HAP-1 (cell line): ENCODE measurements around the gene GULP1.
"Not testable (repeated sequence)": the region's sequence is repeated elsewhere in the genome, so short reads cannot be mapped to it uniquely, and the experiment has no call there.

Source experiments
- DNase-seq, 2 experiments: peaks; one replicate each; pipeline ENCODE4 v3.0.0-alpha.2; 2016 to 2020; ENCODE audit warnings: low spot score in 2 of 2
- H3K27me3 ChIP-seq: fragments of 250-450 bp; sonication (Bioruptor Pico); 2 replicates; pipeline ENCODE4 v1.5.1; 2020; ENCODE audit warnings: low read depth, mild to moderate bottlenecking, moderate library complexity
- H3K36me3 ChIP-seq: fragments of 250-450 bp; sonication (Bioruptor Pico); replicated peaks from 2 replicates; pipeline ENCODE4 v1.5.1; 2020; ENCODE audit warnings: mild to moderate bottlenecking
- H3K4me1 ChIP-seq: fragments of 250-450 bp; sonication (Bioruptor Pico); 2 replicates; pipeline ENCODE4 v1.5.1; 2020; ENCODE audit warnings: mild to moderate bottlenecking
- H3K4me3 ChIP-seq: fragments of 250-450 bp; sonication (Bioruptor Pico); 2 replicates; pipeline ENCODE4 v1.5.1; 2020; ENCODE audit warnings: mild to moderate bottlenecking, moderate library complexity
- H3K9me3 ChIP-seq: fragments of 250-450 bp; sonication (Bioruptor Pico); 2 replicates; pipeline ENCODE4 v1.5.1; 2020; ENCODE audit warnings: mild to moderate bottlenecking, moderate library complexity
- in situ Hi-C: fragments of 300-500 bp; cut with MboI; formaldehyde crosslinking; loops from 3 replicates; pipeline ENCODE4 v1.14.3; 2020; ENCODE audit warnings: low sequenced_read_pairs, inconsistent platforms, mixed read lengths

Gene GULP1

DNA sequence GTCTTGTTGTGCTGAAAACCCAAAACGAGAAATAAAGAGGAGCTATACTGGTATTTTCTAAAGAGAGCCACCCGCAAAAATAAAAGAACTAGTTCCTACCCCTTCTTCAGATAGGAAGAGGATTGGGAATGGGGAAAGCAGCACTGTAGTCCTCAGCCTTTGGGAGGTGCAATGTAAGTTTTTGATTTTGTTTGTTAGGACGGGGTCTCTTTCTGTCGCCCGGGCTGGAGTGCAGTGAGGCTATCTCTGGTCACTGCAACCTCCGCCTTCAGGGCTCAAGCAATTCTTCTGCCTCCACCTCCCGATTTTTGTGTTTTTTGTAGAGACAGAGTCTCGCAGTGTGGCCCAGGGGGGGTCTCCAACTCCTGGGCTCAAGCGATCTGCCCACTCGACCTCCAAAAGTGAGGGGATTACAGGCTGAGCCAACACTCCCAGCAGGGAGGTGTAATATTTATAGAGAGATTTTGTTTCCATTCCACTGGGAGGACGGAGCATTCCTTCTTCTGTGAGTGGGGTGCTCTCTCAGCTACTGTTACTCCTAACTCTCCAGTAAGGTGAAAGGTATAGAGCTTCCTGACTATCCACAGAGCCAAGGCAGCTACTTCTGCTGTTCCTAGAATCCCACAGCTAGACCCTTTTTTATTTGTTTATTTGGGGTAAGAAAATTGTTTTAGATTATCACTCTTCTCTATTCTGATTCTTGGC, 13.1 kb upstream of the GULP1 start:
- in situ Hi-C loops: no loop called here
- Histone ChIP-seq H3K36me3 (no peaks in the 10 kb centered on the region), H3K4me1 (peaks cover 29% of the 10 kb centered on the region), H3K4me3 (no peak overlapping the region), H3K9me3 (no peaks in the 10 kb centered on the region), H3K27me3 (no peaks in the 10 kb centered on the region)
- DNase-seq: no peak

DNA sequence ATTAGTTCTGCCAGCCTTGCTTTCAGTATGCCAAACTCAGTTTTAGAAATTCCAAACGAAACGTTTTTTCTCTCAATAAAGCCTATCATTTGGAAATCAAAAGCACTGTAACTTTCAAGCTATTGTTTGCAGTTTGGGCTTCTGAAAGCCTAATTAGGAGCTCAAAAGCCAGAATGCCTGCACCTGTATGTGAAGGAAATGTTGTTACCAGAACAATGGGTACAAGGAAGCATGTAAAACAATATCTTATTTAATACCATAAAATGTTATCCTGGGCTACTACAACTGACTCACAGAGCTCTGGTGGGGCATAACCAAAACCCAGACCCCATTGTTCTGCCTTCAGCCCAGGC, 12.6 kb upstream of the GULP1 start:
- H3K27me3 ChIP-seq: no peaks in the 10 kb centered on the region
- H3K36me3 ChIP-seq: no peaks in the 10 kb centered on the region
- in situ Hi-C loops: no loop called here
- no peak for DNase-seq
- H3K4me3 ChIP-seq: no peak overlapping the region
- peaks cover 29% of the 10 kb centered on the region for H3K4me1 ChIP-seq
- H3K9me3 ChIP-seq: no peaks in the 10 kb centered on the region

DNA sequence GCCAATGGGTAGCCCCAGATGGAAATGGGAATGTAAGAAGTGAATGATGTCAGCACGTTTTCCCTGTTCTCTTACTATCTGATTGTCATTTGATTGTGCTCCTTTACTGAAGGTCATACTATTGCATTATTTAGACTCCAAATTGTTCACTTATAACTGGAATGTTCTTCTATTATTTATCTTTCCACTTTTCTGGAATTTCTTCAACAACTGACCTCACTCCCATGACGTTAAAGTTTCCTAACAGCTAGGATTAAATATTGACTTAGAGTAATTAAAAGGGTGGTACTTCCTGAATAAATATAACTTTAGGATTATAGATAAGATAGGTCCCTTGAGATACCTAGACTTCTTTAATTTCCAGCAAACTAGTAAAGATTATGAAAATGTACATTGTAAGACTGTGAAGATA, 10.9 kb upstream of the GULP1 start:
- H3K27me3 ChIP-seq: no peaks in the 10 kb centered on the region
- DNase-seq: no peak
- H3K4me1 ChIP-seq: peaks cover 18% of the 10 kb centered on the region
- H3K4me3 ChIP-seq: no peak overlapping the region
- in situ Hi-C loops: no loop called here
- H3K36me3 ChIP-seq: no peaks in the 10 kb centered on the region
- no peaks in the 10 kb centered on the region for H3K9me3 ChIP-seq

DNA sequence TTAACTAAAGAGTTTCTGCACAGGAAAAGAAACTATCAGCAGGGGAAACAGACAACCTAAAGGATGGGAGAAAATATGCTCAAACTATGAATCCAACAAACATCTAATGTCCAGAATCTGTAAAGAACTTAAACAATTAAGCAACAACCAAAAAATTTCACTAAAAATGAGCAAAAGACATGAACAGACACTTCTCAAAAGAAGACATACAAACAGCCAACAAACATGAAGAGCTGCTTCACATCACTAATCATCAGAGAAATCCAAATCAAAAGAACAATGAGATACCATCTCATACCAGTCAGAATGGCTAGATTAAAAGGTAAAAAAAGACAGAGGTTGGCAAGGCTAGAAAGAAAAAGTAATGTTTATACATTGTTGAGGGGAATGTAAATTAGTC, 8.8 kb upstream of the GULP1 start:
- no peaks in the 10 kb centered on the region for H3K9me3 ChIP-seq
- peaks cover 9% of the 10 kb centered on the region for H3K4me1 ChIP-seq
- no peak for DNase-seq
- no peak overlapping the region for H3K4me3 ChIP-seq
- H3K27me3 ChIP-seq: no peaks in the 10 kb centered on the region
- H3K36me3 ChIP-seq: no peaks in the 10 kb centered on the region
- in situ Hi-C loops: no loop called here

DNA sequence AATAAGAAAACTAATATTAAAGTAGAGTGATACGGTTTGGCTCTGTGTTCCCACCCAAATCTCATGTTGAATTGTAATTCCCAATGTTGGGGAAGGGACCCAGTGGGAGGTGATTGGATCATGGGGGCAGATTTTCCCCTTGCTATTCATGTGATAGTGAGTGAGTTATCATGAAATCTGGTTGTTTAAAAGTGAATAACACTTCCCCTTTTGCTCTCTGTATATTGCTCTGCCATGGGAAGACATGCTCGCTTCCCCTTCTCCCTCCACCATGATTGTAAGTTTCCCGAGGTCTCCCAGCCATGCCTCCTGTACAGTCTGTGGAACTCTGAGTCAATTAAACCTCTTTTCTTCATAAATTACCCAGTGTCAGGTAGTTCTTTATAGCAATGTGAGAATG, 7.4 kb upstream of the GULP1 start:
- not testable (repeated sequence) for H3K9me3 ChIP-seq

DNA sequence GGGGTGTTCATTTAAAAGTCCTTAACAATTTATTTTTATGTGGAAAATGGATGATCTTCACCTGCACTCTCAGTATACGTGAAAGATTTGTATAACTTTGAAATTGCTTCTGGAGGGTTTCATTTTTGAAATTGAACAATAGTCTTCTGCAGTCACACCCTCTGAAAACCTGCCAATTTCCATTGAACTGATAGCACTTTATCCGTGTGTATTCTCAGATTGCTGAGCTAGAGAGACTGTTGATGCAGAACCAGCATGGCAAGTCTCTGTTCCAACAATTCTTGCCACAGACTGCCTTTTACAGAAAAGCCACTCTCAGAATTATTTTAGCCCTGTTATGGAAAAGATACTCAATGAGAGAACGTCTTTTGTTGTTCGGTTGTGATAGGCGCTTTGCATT, 6.6 kb upstream of the GULP1 start:
- DNase-seq: no peak
- H3K4me3 ChIP-seq: no peak overlapping the region
- no peaks in the 10 kb centered on the region for H3K27me3 ChIP-seq
- in situ Hi-C loops: no loop called here
- H3K4me1 ChIP-seq: peaks cover 4% of the 10 kb centered on the region
- H3K9me3 ChIP-seq: no peaks in the 10 kb centered on the region
- H3K36me3 ChIP-seq: no peaks in the 10 kb centered on the region

More for the DNA sequence above, 7.4 kb upstream of the GULP1 start:
- H3K27me3 ChIP-seq, DNase-seq, H3K4me1 ChIP-seq, H3K36me3 ChIP-seq, in situ Hi-C loops, H3K4me3 ChIP-seq: not testable (repeated sequence)

DNA sequence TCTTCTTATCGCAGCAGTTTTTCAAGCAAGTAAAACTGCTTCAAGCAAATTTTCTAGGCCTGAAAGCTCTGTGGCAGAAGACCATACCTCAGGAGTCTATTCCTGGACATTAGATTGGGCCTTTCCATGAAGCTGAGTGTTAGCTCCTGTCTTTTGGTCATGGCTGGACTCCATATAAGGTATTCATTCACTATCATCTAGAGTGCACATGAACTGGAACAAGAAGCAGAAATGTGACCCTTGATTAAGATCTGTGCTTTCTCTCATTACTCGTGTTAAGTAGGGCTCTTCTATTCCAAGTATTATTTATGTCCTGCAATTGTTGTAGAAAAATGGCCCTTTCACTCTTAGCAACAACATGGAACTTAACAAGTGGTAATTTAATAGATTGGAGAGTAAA, 5.9 kb upstream of the GULP1 start:
- Histone ChIP-seq H3K9me3 (no peaks in the 10 kb centered on the region), H3K36me3 (no peaks in the 10 kb centered on the region; the same call in 1 of the 2 replicates), H3K27me3 (no peaks in the 10 kb centered on the region), H3K4me3 (no peak overlapping the region), H3K4me1 (peaks cover 10% of the 10 kb centered on the region)
- DNase-seq: no peak
- in situ Hi-C loops: no loop called here

DNA sequence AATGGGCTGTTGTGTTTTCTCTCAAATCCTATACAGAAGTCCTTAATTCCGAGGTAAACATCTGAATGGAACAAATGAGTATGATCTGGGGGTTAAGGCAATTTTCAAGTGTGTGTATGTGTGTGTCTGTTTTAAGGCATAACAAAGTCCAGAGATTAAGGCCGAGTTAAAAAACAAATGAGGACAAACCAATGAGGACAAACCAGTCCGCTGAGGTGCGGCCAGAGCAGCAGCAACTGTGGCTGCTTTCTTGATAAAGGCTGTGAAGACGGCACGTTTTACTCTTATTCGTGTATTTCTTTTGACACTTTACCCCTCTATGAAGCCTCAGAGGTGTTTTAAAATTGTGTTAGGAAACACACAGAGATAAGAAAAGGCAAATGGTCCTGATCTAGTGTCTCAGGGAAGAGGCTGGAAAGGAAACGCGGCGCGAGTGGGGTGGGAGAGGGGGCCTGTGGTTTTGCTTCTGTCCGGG, 495 bp upstream of the GULP1 start:
- Histone ChIP-seq H3K27me3 (no peaks in the 10 kb centered on the region), H3K9me3 (no peaks in the 10 kb centered on the region), H3K4me1 (peaks cover 15% of the 10 kb centered on the region), H3K4me3 (peak overlapping the region; percentile 75), H3K36me3 (no peaks in the 10 kb centered on the region; the same call in 1 of the 2 replicates)
- peak; percentile 42 to 63 for DNase-seq
- in situ Hi-C loops: no loop called here

DNA sequence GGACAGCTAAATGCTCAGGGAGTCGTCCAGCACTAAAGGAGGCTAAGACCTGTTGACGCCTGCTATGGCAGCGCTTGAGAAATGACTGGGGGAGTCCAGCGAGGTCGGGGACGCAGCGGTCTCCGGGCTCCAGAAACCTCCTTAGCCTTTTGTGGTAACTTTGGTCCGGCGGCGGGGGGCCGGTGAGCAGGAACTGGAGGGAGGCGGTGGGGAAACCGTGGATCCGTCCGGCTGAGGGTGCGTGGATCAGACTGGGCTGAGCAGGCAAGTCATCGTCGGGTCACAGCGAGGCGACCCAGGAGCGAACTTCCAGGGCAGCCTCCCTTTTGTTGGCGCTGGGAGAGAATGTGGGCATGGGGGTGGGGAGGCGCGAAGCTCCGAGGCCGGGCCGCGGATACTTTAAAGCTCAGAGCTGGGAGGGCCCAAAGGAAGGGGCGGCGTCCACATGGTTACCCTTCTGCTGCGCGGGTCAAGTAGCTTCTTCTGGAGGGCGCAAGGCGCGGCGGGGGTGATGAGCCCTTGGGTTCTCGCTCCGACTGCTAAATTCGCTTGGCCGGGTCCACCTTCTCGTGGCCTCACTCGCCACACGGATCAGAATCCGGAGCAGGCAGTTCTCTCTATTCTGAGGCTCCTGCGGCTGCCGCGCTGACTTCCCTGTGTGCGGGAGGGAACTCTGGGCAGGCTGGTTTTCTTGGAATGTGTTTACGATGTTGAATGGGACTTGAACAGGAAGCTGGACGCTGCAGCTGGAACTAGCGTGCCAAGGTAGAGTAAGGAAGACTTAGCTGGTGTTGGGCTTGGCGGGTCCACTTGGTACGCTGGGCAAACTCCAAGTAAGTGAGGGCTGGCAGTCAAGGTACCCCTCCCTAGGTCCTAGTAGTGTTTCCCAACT, 920 bp downstream of the GULP1 start:
- Histone ChIP-seq H3K27me3 (no peaks in the 10 kb centered on the region), H3K4me3 (peak overlapping the region; percentile 75), H3K9me3 (no peaks in the 10 kb centered on the region), H3K36me3 (no peaks in the 10 kb centered on the region; the same call in 1 of the 2 replicates), H3K4me1 (peaks cover 20% of the 10 kb centered on the region)
- in situ Hi-C loops: no loop called here
- DNase-seq: peak; percentile 87 to 92

DNA sequence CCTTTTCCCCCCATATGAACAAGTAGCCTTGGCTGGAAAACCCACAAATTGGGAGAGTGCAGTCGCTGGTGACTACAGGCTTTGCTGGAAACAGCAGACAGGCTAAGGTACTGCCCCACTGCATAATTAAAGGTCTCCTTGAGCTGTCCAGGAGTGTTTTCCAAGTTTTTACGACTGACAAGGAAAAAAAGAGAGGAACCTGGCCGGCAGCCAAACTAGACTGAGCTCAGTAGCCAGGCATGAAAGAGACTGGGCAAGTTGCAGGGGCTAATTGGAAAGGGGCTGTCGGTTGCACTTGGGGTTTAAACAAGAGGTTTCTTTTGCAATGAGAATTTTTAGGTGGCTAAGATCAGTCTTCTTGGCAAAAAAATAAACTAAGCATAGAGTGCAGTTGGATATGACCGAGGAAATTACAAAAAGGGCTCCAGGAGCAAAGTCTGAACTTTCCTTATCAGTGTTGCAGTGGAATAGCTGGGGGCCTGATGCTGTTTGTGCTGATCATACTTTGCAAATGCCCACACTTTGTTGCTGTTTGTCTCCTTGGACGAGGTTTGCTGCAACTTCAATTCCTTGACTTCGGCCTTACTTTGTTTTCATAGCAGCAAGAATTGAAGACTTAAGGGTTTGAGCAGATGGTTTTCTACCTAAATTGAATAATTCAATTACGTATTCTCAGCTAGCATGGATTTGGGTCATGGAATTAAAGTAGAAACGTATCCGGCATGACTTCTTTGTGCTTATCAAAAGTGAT, 2.1 kb downstream of the GULP1 start:
- DNase-seq: peak; percentile 91 to 94
- Histone ChIP-seq H3K27me3 (no peaks in the 10 kb centered on the region), H3K4me1 (peaks cover 20% of the 10 kb centered on the region), H3K36me3 (no peaks in the 10 kb centered on the region; the same call in 1 of the 2 replicates), H3K9me3 (no peaks in the 10 kb centered on the region), H3K4me3 (peak overlapping the region; percentile 75)
- in situ Hi-C loops: no loop called here

DNA sequence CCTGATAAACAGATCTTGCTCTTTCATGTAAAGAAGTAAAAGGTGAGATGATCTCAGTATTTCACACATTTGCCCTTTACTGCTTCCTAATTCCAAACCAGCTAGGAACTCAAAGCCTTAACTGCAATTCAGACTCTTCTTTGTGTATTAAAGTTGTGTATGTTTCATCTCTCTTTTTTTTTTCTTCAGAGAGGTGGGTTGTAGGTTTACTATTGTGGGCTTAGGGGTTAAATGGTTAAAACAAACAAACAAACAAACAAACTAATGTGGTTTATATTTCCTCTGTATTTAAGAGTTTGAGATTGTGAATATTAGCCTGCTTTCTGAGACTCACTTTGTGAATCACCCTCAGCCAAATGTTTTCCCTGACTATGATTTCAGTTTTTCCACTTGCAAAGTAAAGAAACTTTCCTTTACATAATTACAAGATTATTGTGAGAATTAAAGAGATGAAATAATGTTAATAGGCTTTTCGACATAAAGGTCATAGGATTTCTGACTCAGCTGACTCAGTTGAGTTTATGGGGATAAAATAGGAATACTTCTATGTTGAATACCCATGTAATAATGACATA, 2.8 kb downstream of the GULP1 start:
- Histone ChIP-seq H3K9me3 (no peaks in the 10 kb centered on the region), H3K27me3 (no peaks in the 10 kb centered on the region), H3K4me3 (peak overlapping the region; percentile 75), H3K36me3 (no peaks in the 10 kb centered on the region; the same call in 1 of the 2 replicates), H3K4me1 (peaks cover 20% of the 10 kb centered on the region)
- no peak for DNase-seq
- in situ Hi-C loops: no loop called here

DNA sequence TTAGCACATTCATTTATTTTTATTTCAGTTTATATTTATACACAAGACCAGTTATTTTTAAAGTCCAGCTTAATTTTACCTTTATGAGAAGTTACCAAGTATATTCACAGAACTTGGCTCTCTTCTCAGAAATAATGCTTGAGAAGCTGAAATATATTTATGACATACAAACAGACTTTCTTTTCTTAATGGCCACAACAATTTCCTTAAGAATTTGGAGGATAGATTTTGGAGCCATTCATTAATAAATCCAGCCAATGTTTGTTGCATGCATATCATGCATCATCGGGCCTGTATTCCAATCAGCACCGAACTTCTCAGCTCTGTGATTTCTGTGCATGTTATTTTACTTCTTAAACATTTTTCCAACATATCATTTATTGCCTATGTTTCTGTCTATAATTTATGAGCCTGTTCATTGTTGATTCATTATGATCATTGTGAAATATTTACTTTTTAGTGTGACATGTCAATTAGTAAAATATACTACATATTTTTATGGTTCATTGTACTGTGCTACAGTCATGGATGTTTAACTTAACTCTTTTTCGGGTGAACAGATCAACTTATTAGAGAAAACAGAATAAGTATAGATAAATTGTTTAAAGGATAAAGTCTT, 3.5 kb downstream of the GULP1 start:
- Histone ChIP-seq H3K4me3 (peak overlapping the region; percentile 75), H3K36me3 (no peaks in the 10 kb centered on the region; the same call in 1 of the 2 replicates), H3K9me3 (no peaks in the 10 kb centered on the region), H3K4me1 (peaks cover 20% of the 10 kb centered on the region), H3K27me3 (no peaks in the 10 kb centered on the region)
- in situ Hi-C loops: no loop called here
- no peak for DNase-seq

DNA sequence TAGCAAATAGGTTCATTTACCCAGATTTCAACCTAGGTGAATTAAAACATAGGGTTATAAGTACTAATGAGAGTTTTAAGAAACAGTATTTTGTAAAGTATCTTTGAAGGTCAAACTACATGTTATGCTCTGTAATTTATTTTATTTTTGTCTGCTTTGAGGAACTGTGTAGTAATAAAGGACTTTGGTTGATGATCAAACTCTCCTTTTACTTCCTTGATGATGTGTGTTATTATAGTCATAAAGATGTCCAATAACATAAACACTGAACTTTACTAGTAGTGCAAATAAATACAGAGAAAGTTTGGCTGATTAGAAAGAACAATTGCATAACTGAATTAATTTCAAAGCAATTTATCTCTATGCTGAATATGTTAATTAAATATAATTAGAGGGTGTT, 6.3 kb downstream of the GULP1 start:
- Histone ChIP-seq H3K27me3 (no peaks in the 10 kb centered on the region), H3K36me3 (no peaks in the 10 kb centered on the region), H3K4me3 (no peak overlapping the region), H3K9me3 (no peaks in the 10 kb centered on the region), H3K4me1 (peaks cover 20% of the 10 kb centered on the region)
- in situ Hi-C loops: no loop called here
- DNase-seq: no peak
